Left forelimb (tissue), 1 donor: ENCODE measurements around the gene WNT3.
"Not testable (repeated sequence)": the region's sequence is repeated elsewhere in the genome, so short reads cannot be mapped to it uniquely, and the experiment has no call there.

Experiments
- DNase-seq: peaks from one replicate; pipeline ENCODE4 v3.0.0-alpha.2; 2018; ENCODE audit warnings: low spot score

The WNT3 gene

GRCh38 chr17:46813920-46814319 lies 4.6 kb downstream of the WNT3 start:
- DNase-seq: no peak

GRCh38 chr17:46812624-46813318 lies 5.7 kb downstream of the WNT3 start:
- no peak for DNase-seq

- no peak for DNase-seq
Observed at GRCh38 chr17:46811978-46812583, 6.4 kb downstream of the WNT3 start.

- no peak for DNase-seq
Observed at GRCh38 chr17:46810837-46811236, 7.7 kb downstream of the WNT3 start.

- no peak for DNase-seq
Observed at GRCh38 chr17:46809110-46809571, 9.4 kb downstream of the WNT3 start.

GRCh38 chr17:46805771-46806170 lies 12.7 kb downstream of the WNT3 start:
- DNase-seq: no peak

- DNase-seq: no peak
Observed at GRCh38 chr17:46803544-46803943, 14.9 kb downstream of the WNT3 start.

- no peak for DNase-seq
Observed at GRCh38 chr17:46802800-46803199, 15.7 kb downstream of the WNT3 start.

- no peak for DNase-seq
Observed at GRCh38 chr17:46800573-46800972, 17.9 kb downstream of the WNT3 start.

- no peak for DNase-seq
Observed at GRCh38 chr17:46796956-46797530, 21.4 kb downstream of the WNT3 start.

GRCh38 chr17:46796524-46796923 lies 22.0 kb downstream of the WNT3 start:
- no peak for DNase-seq

- no peak for DNase-seq
Observed at GRCh38 chr17:46796084-46796483, 22.4 kb downstream of the WNT3 start.

GRCh38 chr17:46795379-46795952 lies 23.0 kb downstream of the WNT3 start:
- no peak for DNase-seq

- DNase-seq: no peak
Observed at GRCh38 chr17:46794318-46794717, 24.2 kb downstream of the WNT3 start.

GRCh38 chr17:46793541-46793940 lies 25.0 kb downstream of the WNT3 start:
- no peak for DNase-seq

GRCh38 chr17:46793023-46793422 lies 25.5 kb downstream of the WNT3 start:
- not testable (repeated sequence) for DNase-seq

- no peak for DNase-seq
Observed at GRCh38 chr17:46792071-46792470, 26.4 kb downstream of the WNT3 start.

- DNase-seq: no peak
Observed at GRCh38 chr17:46791531-46791930, 27.0 kb downstream of the WNT3 start.

- no peak for DNase-seq
Observed at GRCh38 chr17:46790216-46790615, 28.3 kb downstream of the WNT3 start.

- no peak for DNase-seq
Observed at GRCh38 chr17:46789610-46790009, 28.9 kb downstream of the WNT3 start.

GRCh38 chr17:46788796-46789195 lies 29.7 kb downstream of the WNT3 start:
- DNase-seq: no peak

- DNase-seq: no peak
Observed at GRCh38 chr17:46788300-46788699, 30.2 kb downstream of the WNT3 start.

GRCh38 chr17:46787478-46787877 lies 31.0 kb downstream of the WNT3 start:
- DNase-seq: no peak
